HG03139 (cell line): ENCODE data around the gene C10orf143.

Experiments used
- ATAC-seq: cut with Tn5 transposase; IDR thresholded peaks from one replicate; pipeline ENCODE4 v1.9.1; 2021; ENCODE audit not compliant: unreplicated experiment

C10orf143 gene

DNA sequence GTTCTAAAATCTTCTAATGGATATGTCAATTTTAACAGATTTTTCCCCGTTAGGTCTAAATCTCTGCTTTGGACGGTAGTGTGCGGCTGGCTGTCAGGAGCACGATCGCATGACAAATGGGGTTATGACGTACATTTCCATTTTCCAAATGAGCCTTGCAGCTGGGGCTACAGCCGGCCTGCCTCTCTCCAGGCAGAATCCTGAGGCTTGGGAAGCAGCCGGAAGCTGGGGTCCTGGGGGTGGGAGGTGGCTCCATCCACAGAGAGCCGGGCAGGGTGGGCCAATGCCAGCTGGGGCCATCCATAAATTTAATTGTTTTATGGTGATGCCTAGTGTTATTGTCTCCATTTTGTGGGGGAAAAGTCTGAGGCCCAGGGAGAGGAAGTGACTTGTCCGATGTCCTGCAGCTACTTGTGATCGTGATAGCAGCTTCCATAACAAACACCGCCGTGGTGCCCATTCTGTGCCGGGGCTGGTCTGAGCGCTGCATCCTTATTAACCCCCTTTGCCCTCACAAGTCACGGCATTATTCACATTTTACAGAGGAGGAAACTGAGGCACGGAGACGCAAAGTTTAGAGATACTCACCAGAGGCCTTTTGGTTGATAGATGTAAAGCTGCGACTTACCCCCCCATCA lies 93.5 kb downstream of the C10orf143 start:
- ATAC-seq = no peak

DNA sequence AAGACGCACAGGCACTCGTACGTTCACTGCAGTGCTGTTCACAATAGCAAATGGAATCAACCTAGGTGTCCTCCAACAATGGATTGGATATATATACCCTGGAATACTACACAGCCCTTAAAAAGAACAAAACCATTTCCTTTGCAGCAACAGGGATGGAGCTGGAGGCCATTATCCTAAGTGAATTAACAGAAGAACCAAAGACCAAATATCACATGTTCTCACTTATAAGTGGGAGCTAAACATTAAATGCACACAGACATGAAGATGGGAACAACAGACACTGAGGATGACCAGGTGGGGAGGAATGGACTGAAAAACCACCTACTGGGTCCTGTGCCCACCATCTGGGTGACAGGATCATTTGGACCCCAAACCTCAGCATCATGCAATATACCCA lies 94.5 kb downstream of the C10orf143 start:
- ATAC-seq = no peak

DNA sequence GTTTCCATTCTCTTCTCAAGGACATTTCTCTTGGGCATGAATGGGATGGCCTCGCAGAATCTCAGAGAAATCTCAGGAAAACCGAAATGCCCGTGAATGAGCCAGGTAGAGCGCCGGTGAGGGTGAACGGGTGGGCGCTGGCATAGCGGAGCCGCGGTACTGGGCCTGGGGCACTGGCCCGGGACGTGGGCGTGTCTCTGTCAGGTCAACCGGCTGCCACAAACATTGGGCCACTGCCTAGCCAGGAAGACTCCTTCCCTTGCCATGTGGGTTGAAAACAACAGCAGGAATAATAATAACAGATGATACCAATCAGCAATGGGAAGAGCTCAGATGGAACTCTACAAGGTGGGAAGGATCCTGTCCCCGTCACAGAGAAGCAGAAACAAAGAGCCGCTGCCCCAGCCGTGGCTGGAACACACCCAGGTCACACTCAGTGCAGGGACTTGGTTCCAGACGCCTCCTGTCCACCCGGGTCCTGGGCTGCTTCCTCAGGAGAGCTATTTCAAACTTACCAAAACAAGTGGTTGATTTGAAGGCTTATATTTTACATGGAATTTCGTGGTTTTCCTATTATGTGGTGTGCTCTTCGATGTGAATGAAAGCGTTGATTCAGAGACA lies 95.4 kb downstream of the C10orf143 start:
- ATAC-seq = no peak

DNA sequence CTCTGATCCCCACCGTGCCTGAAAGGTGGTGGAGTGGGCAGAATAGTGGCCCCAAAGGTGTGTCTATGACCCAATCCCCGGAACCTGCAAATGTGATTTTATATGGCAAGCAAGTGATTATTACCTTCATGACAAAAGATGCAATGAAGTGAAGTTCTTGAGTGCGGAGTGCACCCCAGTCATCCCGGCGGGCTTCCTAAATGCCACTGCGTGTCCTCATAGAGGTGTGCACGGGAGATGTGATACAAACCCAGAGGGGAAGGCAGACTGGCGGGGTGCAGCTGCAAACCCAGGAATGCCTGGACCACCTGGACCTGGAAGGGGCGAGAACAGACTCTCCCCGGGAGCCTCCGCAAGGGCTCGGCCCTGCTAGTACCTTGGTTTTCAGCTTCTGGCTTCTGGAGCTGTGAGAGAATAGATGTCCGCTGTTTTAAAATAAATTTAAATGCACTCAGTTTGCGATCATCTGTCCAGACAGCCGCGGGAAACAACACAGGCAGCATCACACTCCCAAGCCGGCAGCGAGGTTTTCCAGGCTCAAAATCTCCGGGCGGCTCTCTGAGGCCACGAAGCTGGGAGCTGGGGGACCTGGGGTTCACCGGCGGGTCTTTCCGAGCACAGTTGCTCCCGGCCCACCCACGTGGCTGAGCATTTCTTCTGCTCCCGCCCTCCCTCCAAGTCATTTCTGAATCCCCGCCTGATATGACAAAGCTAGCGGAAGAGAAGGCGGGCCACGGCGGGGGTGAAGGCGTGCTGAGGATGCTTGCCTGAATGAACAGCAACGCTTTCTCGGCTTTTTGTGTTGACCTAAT lies 96.2 kb downstream of the C10orf143 start:
- ATAC-seq = no peak
